Uterus (tissue), 4 donors: ENCODE data around the gene RNASE13. TPM values are rescaled to one million over a fixed set of nuclear protein-coding genes. Genes with fewer than 3 reads are reported as not detected.
A peak's percentile ranks its signal among the peaks of the same experiment; 100 is the strongest.

Experiments used
- DNase-seq, 2 donors: peaks; one replicate each; pipeline ENCODE4 v3.0.0-alpha.2; 2019 to 2020
- H3K27ac ChIP-seq, 2 donors: fragments of 200-600 bp; sonication (generic); 1 replicate in 1 of 2; 2 replicates in 1 of 2; pipeline ENCODE4 v1.5.1; 2016 to 2018
- H3K27me3 ChIP-seq, 2 donors: fragments of 200-600 bp; sonication (generic); one replicate each; pipeline ENCODE4 v1.5.1; 2018 to 2019; ENCODE audit warnings: control low read depth in 1 of 2
- H3K36me3 ChIP-seq, 2 donors: fragments of 200-600 bp; sonication (generic); one replicate each; pipeline ENCODE4 v1.5.1; 2019; ENCODE audit warnings: control low read depth in 1 of 2
- H3K4me1 ChIP-seq, 2 donors: fragments of 200-600 bp; sonication (generic); one replicate each; pipeline ENCODE4 v1.5.1; 2018 to 2019; ENCODE audit warnings: control low read depth in 1 of 2
- H3K4me3 ChIP-seq, 2 donors: fragments of 200-600 bp; sonication (generic); 1 replicate in 1 of 2; 2 replicates in 1 of 2; pipeline ENCODE4 v1.5.1; 2018 to 2019; ENCODE audit warnings: mild to moderate bottlenecking in 1 of 2
- H3K9me3 ChIP-seq, 2 donors: fragments of 200-600 bp; sonication (generic); one replicate each; pipeline ENCODE4 v1.5.1; 2019; ENCODE audit warnings: control low read depth in 1 of 2
- POLR2A ChIP-seq, 2 donors: fragments of 450-650 bp; IDR thresholded peaks; one replicate each; pipeline ENCODE4 v1.6.1; 2016; ENCODE audit warnings: antibody characterized with exemption in 2 of 2, mild to moderate bottlenecking in 1 of 2, moderate library complexity in 1 of 2
- intact Hi-C: fragments of 100-400 bp; cut with DNase I; formaldehyde crosslinking; loops from one replicate; pipeline ENCODE4 v1.15.1; 2023; ENCODE audit warnings: low total_unique reads
- total RNA-seq, 4 donors: library from RNA; depleted of rRNA in 3 of 4; stranded (reverse); fragments of >200 nt in 3 of 4; gene quantifications; one replicate each; pipeline versions ENCODE4 v1.1.0 to v1.2.4, GENCODE V29; 2014 to 2023
- TF ChIP-seq, protein P1 (sequence below), 4 experiments: fragments of 200-600 bp in 2 of 4; fragments of 450-650 bp in 2 of 4; sonication (generic) in 2 of 4; IDR thresholded peaks; one replicate each; pipeline ENCODE4 v1.5.1; 2016 to 2019; ENCODE audit warnings: antibody characterized with exemption in 4 of 4, mild to moderate bottlenecking in 2 of 4, moderate library complexity in 1 of 4
- donor health status: DM: yes; HTN: yes; CAD: no.

Gene RNASE13
- not detected for total RNA-seq

DNA sequence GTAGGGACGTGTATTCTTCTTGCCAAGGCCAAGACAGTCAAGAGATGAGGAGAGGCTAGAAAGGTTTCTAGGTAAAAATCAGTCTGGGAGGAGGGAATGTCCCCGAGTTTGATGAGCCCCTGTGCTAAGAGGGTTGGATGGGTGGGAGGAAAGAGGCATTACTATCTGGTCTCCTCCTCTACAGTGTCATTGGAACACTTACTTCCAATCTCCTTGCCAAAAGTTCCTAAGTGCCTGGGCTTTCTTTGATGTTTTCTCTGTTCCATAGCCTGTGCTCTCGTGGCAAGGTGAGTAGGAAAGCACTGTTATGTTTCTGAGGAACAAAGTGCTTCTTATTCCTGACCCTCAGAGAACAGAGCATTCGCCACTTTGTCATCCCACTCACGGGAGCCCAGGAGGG is at the start of gene RNASE13:
Gene RNASE13 (minus strand): TSS at position 101 of the 400 bp plus-strand sequence. CDS start 519 bp downstream, outside the sequence.
- H3K4me3 ChIP-seq: no peak within 1 kb of the TSS
- DNase-seq: no peak
- no peak for TF ChIP-seq POLR2A (IDR thresholded peaks at IDR 0.05)
- TF ChIP-seq, protein P1, sequence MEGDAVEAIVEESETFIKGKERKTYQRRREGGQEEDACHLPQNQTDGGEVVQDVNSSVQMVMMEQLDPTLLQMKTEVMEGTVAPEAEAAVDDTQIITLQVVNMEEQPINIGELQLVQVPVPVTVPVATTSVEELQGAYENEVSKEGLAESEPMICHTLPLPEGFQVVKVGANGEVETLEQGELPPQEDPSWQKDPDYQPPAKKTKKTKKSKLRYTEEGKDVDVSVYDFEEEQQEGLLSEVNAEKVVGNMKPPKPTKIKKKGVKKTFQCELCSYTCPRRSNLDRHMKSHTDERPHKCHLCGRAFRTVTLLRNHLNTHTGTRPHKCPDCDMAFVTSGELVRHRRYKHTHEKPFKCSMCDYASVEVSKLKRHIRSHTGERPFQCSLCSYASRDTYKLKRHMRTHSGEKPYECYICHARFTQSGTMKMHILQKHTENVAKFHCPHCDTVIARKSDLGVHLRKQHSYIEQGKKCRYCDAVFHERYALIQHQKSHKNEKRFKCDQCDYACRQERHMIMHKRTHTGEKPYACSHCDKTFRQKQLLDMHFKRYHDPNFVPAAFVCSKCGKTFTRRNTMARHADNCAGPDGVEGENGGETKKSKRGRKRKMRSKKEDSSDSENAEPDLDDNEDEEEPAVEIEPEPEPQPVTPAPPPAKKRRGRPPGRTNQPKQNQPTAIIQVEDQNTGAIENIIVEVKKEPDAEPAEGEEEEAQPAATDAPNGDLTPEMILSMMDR (IDR thresholded peaks at IDR 0.05): no peak
- H3K9me3 ChIP-seq: no peaks in the 10 kb centered on the region
- H3K36me3 ChIP-seq: no peaks in the 10 kb centered on the region
- peaks cover 0 to 4% of the 10 kb centered on the region in 2 donors for H3K4me1 ChIP-seq
- H3K27me3 ChIP-seq: no peaks in the 10 kb centered on the region
- intact Hi-C loops: no loop called here
- peak within 1 kb of the TSS; percentile 40 to 56 for H3K27ac ChIP-seq

- Histone ChIP-seq H3K4me1 (no peaks in the 10 kb centered on the region), H3K27me3 (no peaks in the 10 kb centered on the region), H3K27ac (no peak overlapping the region), H3K9me3 (no peaks in the 10 kb centered on the region), H3K4me3 (no peak overlapping the region), H3K36me3 (no peaks in the 10 kb centered on the region)
- TF ChIP-seq, protein P1 (IDR thresholded peaks at IDR 0.05): no peak
- no peak for TF ChIP-seq POLR2A (IDR thresholded peaks at IDR 0.05)
- intact Hi-C loops: no loop called here
- no peak for DNase-seq
Measured at GRCh38 chr14:21084396-21084795, 49.8 kb upstream of the RNASE13 start.

DNA sequence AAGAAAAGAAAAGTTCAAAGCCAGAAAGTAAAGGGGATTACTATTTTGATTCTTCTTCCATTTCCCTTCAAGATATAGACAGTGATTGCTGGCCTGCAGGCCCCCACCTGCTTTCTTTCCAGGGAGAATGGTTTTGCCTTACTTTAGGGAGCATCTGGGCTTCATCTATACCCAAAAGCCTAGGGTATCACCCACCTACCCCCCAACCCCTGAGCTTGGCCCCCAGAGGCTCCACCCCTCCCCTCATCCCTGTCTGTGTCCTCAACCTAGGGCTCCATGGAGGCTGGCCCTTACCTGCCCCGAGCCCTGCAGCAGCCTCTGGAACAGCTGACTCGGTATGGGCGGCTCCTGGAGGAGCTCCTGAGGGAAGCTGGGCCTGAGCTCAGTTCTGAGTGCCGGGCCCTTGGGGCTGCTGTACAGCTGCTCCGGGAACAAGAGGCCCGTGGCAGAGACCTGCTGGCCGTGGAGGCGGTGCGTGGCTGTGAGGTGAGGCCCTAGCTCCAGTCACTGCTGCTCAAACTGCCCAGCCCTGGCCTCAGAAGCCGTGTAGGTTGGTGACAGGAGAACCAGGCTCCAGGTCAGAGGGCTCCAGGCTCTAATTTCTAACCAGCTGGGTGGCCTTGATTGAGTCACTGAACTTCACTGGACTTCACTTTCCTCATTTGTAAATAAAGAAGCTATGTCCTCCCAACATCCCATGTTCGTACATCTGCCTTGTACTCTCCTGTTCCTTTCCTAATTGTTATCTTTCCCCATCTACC is 49.1 kb upstream of the RNASE13 start:
- no peak for DNase-seq
- intact Hi-C loops: no loop called here
- no peaks in the 10 kb centered on the region for H3K36me3 ChIP-seq
- H3K4me3 ChIP-seq: no peak overlapping the region
- H3K4me1 ChIP-seq: no peaks in the 10 kb centered on the region
- no peak for TF ChIP-seq POLR2A (IDR thresholded peaks at IDR 0.05)
- no peaks in the 10 kb centered on the region for H3K9me3 ChIP-seq
- H3K27ac ChIP-seq: no peak overlapping the region
- no peaks in the 10 kb centered on the region for H3K27me3 ChIP-seq

GRCh38 chr14:21081521-21082142 is 47.0 kb upstream of the RNASE13 start:
- H3K27me3 ChIP-seq: no peaks in the 10 kb centered on the region
- intact Hi-C loops: no loop called here
- no peaks in the 10 kb centered on the region for H3K36me3 ChIP-seq
- H3K9me3 ChIP-seq: no peaks in the 10 kb centered on the region
- H3K4me3 ChIP-seq: no peak overlapping the region
- H3K4me1 ChIP-seq: no peaks in the 10 kb centered on the region
- no peak for TF ChIP-seq POLR2A (IDR thresholded peaks at IDR 0.05)
- TF ChIP-seq, protein P1 (IDR thresholded peaks at IDR 0.05): no peak
- no peak overlapping the region for H3K27ac ChIP-seq
- no peak for DNase-seq

- H3K27ac ChIP-seq: no peak overlapping the region
- DNase-seq: no peak
- no peaks in the 10 kb centered on the region for H3K27me3 ChIP-seq
- H3K4me1 ChIP-seq: no peaks in the 10 kb centered on the region
- no peaks in the 10 kb centered on the region for H3K9me3 ChIP-seq
- intact Hi-C loops: no loop called here
- TF ChIP-seq POLR2A (IDR thresholded peaks at IDR 0.05): no peak
- TF ChIP-seq, protein P1 (IDR thresholded peaks at IDR 0.05): no peak
- no peaks in the 10 kb centered on the region for H3K36me3 ChIP-seq
- no peak overlapping the region for H3K4me3 ChIP-seq
Measured at GRCh38 chr14:21078726-21079125, 44.1 kb upstream of the RNASE13 start.
